ENCODE data around the gene DNAJC6. TPM values are rescaled to one million over a fixed set of nuclear protein-coding genes. Genes with fewer than 3 reads are reported as not detected.

The DNAJC6 gene
- total RNA-seq, 1 donor from 2014 or later: 7.7 TPM

DNA sequence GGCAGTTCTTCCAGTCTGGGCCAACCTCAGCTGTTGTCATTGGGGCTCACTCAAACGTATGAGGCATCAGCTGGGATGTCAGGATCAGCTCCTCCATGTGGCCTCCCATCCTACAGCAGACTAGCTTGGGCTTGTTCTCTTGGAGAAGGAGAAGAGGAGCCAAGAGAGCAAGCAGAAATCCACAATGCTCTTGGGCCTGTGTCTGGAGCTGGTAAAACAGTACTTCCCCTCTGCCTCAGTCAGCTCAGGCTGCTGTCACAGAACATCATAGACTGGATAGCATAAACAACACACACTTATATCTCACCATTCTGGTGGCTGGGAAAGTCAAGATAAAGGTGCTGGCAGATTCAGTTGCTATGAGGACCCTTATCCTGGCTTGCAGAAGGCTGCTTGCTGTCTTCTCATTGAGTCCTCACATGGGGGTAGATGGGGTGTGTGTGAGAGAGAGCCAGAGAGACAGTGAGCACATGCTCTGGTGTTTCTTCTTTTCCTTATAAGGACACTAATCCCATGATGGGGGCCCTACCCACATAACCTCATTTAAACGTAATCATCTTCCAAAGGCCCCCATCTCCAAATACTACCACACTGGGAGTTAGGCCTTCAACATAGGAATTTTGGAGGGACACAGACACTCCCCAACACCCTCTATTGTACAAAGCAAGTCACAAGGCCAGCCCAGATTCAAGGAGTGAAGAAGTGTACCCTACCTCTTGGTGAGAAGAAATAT lies 16.3 kb upstream of the DNAJC6 start:
- DNase-seq (ENCODE audit: low read depth in 2 of 2): no peak

DNA sequence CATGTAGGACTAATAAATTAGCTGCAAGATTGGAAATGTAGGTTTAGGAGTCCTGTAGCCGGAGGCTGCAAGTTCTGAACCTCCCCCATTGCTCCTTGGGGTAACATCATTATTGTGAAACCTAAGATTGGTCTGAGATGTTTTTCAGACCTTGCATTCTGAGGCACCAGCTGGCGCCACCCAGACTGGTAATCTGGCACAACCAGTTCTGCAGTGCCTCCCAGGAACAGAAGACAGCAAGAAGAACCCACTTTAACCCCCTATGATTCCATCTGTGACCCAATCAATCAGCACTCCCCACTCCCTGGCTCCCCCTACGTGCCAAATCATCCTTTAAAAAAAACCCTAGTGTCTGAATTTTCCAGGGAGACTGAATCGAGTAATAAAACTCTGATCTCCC lies 11.6 kb upstream of the DNAJC6 start:
- DNase-seq (ENCODE audit: low read depth in 2 of 2): no peak

DNA sequence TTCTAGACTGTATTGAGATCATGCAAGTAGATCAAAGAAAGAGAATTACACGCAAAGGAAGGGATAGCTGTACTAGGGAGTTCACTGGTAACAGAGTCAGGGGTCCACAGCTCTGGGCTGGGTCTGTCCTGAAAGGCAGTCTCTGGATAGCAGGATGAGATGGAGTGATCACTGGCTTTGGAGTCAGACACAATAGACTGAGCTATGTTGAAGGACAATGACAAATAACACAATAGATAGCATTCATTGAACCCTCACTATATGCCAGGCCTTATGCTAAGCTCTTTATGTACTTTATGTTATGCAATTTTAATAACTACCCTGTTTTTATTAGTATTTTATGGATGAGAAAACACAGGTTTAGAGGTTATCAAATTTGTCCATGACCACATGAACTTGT lies 10.0 kb upstream of the DNAJC6 start:
- no peak for DNase-seq (ENCODE audit: low read depth in 2 of 2)

DNA sequence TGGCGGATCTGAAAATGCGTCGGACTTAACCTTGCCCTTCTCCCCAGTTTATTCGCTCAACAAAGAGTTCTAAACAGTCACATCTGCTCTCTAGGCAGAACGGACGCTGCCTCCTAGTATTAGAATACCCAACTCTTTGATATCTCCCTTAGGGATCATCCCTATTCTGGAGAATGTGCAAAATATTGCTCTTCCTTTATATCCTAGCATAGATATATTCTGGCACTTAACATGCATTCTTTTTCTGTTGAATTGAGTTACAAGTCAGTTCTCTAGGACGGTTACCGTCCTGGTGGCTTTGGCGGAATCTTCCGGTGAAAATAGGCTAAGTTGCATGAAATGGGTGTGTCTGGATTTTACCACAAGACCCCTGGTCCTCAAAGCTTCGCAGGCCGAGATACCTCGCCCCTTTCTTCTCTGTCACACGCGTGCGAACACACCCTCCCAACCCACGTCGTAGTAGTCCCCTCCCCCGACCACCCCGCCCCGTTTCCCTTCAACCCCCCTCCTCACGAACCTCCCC lies 501 bp upstream of the DNAJC6 start:
- DNase-seq (ENCODE audit: low read depth in 2 of 2): no peak

- DNase-seq (ENCODE audit: low read depth in 2 of 2): no peak
Observed at GRCh38 chr1:65310078-65310587, 790 bp downstream of the DNAJC6 start.

GRCh38 chr1:65311760-65312159 lies 2.4 kb downstream of the DNAJC6 start:
- no peak for DNase-seq (ENCODE audit: low read depth in 2 of 2)

DNA sequence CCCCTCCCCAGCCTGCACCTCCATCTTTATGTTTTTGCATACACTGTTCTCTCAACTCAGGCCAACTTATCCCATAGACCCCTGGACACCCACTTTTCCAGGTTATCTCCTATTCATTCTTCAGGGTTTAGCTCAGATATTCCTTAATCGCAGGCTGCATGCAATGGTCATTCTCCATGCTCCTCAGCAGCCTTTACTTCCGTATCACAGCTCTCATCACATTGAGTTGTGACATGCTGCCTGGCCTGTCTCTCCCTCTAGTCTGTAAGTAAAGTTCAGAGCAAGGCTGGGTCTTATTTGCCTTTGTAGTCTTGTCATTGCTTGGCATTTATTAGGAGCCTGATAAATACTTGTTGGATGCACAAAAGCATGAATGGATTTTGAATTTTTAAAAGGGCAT lies 6.9 kb downstream of the DNAJC6 start:
- no peak for DNase-seq (ENCODE audit: low read depth in 2 of 2)

- no peak for DNase-seq (ENCODE audit: low read depth in 2 of 2)
Observed at GRCh38 chr1:65317866-65318653, 8.7 kb downstream of the DNAJC6 start.

- no peak for DNase-seq (ENCODE audit: low read depth in 2 of 2)
Observed at GRCh38 chr1:65319141-65319540, 9.8 kb downstream of the DNAJC6 start.

DNA sequence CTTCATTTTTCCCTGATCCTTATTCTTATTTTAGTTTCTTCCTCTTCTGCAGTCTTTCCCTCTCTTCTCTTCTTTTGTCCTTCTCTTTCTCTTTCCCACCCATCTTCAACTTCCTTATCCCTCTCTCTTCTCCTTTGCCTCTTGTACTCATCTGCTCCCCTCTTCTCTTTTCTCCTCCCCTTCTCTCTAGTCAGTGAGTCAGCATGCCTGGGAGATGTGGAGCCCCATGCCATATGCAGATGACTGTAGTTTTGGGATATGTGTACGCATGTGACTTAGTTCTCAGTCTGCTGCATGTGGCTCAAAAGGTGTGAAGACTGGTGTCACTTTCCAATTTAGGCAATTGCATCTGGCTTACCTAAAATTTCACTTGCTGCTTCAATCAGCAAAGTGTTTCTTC lies 10.4 kb downstream of the DNAJC6 start:
- DNase-seq (ENCODE audit: low read depth in 2 of 2): no peak

DNA sequence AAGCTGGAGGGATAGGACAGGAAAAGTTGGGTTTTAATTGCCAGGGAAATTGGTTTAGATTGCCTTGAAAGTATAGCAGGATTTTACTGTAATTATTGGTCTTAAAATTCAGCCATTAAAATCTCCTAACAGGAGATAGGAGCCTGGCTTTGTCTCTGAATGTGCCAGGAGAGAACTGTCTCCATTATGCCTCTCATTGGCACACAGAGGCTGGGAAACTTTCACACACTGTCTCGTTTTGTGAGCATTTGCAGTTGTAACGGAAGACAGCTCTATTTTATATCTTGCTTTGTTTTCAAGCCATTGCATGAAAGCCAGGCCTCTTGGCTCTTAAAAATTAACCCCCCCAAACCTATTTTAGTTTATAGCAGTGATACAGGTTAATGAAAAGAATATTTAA lies 12.5 kb downstream of the DNAJC6 start:
- DNase-seq (ENCODE audit: low read depth in 2 of 2): no peak

DNA sequence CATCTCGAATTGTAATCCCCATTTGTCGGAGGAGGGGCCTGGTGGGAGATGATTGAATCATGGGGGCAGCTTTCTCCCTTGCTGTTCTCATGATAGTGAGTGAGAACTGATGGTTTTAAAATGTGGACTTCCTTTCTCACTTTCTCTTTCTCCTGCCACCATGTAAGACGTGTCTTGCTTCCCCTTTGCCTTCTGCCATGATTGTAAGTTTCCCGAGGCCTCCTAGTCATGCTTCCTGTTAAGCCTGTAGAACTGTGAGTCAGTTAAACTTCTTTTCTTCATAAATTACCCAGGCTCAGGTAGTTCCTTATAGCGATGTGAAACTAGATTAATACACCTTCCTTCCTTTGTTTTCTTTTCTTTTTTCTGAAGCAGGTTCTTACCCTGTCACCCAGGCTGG lies 13.9 kb downstream of the DNAJC6 start:
- DNase-seq (ENCODE audit: low read depth in 2 of 2): no peak

- DNase-seq (ENCODE audit: low read depth in 2 of 2): no peak
Observed at GRCh38 chr1:65330021-65330420, 20.7 kb downstream of the DNAJC6 start.

- no peak for DNase-seq (ENCODE audit: low read depth in 2 of 2)
Observed at GRCh38 chr1:65330822-65331221, 21.5 kb downstream of the DNAJC6 start.

DNA sequence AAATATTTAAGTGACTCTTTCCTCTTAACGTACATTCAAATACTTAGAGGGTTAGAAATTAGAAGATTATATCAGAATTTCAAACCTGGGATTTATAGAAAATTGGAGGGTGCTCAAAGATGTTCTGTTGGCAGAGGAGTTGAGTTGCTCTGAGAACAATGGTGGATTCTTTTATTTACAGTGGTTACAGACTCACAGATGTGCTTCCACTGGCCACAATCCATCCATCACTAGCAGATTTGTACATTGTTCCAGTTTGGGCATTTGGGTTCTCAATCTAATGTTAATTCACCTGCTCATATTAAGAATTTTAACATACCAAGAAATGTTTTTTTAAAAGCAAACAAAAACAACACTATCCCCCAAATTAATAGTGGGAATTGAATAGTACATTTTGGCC lies 23.5 kb downstream of the DNAJC6 start:
- no peak for DNase-seq (ENCODE audit: low read depth in 2 of 2)

- no peak for DNase-seq (ENCODE audit: low read depth in 2 of 2)
Observed at GRCh38 chr1:65334081-65334480, 24.7 kb downstream of the DNAJC6 start.

- peak; percentile 3 to 8 for DNase-seq (ENCODE audit: low read depth in 2 of 2)
Observed at GRCh38 chr1:65339866-65340468, 30.6 kb downstream of the DNAJC6 start.

DNA sequence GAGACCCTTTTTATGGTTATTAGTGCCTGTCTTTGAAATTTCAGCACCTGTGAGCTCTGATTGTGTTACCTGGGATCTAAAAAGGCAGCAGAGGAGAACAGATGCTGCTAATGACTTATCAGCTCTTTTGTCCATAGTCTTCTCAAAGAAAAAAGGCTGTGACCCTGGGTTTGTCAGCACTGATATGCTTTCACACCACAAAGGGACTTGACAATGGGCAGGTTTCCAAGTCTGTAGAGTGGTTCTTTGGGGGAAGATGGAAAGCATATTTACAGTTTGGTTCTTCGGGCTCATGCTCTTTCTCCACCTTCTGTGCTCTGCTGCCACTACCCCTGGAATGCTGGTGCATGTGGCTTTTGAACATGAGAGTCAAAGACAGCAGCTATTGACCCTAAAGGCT lies 32.0 kb downstream of the DNAJC6 start:
- DNase-seq (ENCODE audit: low read depth in 2 of 2): no peak

DNA sequence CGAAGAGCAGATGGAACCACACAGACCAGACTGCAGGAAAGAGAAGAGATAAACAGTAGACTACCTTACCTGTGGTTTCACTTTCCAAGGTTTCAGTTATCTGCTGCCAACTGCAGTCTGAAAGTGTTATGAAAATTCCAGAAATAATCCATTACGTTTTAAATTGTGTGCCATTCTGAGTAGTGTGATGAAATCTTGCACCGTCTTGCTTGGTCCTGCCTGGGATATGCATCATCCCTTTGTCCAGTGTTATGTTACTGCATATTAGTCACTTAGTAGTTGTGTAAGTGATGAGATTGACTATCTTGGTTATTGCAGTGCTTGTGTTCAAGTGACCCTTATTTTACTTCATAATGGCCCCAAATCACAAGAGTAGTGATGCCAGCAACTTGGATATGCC lies 33.9 kb downstream of the DNAJC6 start:
- no peak for DNase-seq (ENCODE audit: low read depth in 2 of 2)

- no peak for DNase-seq (ENCODE audit: low read depth in 2 of 2)
Observed at GRCh38 chr1:65344171-65344814, 35.0 kb downstream of the DNAJC6 start.

DNA sequence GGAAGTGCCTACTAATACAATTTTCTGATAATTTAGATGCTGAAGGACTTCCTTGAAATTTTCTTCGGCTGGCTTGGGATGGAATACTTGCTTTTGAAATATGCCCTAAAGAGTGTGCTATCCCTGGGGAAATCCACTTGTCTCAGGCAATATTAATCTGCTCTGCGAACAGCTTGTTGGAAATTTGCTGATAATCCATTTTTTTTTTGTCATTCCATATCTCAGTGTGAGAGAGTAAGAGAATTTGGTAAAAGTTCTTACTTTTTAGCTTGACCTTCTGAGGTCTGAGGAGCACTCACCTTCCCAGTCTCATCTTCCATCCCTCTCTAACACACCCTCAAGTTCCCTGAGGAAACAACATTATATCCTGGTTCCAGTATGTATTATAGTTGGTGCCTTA lies 36.8 kb downstream of the DNAJC6 start:
- no peak for DNase-seq (ENCODE audit: low read depth in 2 of 2)
